Neural cell (in vitro differentiated cells): ENCODE results near the gene IGSF9B.

Source experiments
- CTCF ChIP-seq: fragments of 450-650 bp; IDR thresholded peaks from 2 replicates; pipeline ENCODE4 v1.5.1; 2014; ENCODE audit warnings: antibody characterized with exemption, mild to moderate bottlenecking, moderate library complexity; ENCODE audit not compliant: poor library complexity, severe bottlenecking
- EP300 ChIP-seq: fragments of 450-650 bp; conservative IDR thresholded peaks from 2 replicates; pipeline ENCODE4 v1.6.1; 2014; ENCODE audit warnings: antibody characterized with exemption, mild to moderate bottlenecking, moderate library complexity; ENCODE audit not compliant: poor library complexity, severe bottlenecking
- EZH2 ChIP-seq: fragments of 200-600, 300-800 bp; shearing (Covaris generic), sonication (generic); IDR thresholded peaks from 2 replicates; pipeline ENCODE4 v1.6.1; 2014; ENCODE audit warnings: antibody characterized with exemption, low read length, borderline replicate concordance, mild to moderate bottlenecking; ENCODE audit not compliant: insufficient read depth, poor library complexity, severe bottlenecking
- MXI1 ChIP-seq: fragments of 450-650 bp; conservative IDR thresholded peaks from 2 replicates; pipeline ENCODE4 v1.6.1; 2014; ENCODE audit warnings: antibody characterized with exemption, mild to moderate bottlenecking; ENCODE audit not compliant: poor library complexity, severe bottlenecking
- POLR2AphosphoS5 ChIP-seq: IDR thresholded peaks from 2 replicates; pipeline ENCODE4 v1.6.1; 2012
- REST ChIP-seq: IDR thresholded peaks from 2 replicates; pipeline ENCODE4 v1.6.1; 2012; ENCODE audit warnings: borderline replicate concordance
- SMC3 ChIP-seq: fragments of 450-650 bp; conservative IDR thresholded peaks from 2 replicates; pipeline ENCODE4 v1.6.1; 2014; ENCODE audit warnings: antibody characterized with exemption, mild to moderate bottlenecking, moderate library complexity; ENCODE audit not compliant: poor library complexity
- TAF1 ChIP-seq: IDR thresholded peaks from 2 replicates; pipeline ENCODE4 v1.6.1; 2012; ENCODE audit warnings: low read depth

- TF ChIP-seq CTCF (no peak), TAF1 (no peak), REST (no peak), SMC3 (no peak), EP300 (no peak), EZH2 (no peak), POLR2AphosphoS5 (no peak), MXI1 (no peak)
Observed at GRCh38 chr11:133945087-133945974, 11.4 kb downstream of the IGSF9B start.
